ENCODE data around the gene TNK1.
A peak's percentile ranks its signal among the peaks of the same experiment; 100 is the strongest.

The TNK1 gene

GRCh38 chr17:7396147-7396546 lies 15.3 kb downstream of the TNK1 start:
- no peak overlapping the region for H3K27ac ChIP-seq
- TF ChIP-seq CTCF (conservative IDR thresholded peaks at IDR 0.05): no peak

- no peak for TF ChIP-seq CTCF (conservative IDR thresholded peaks at IDR 0.05)
- no peak overlapping the region for H3K27ac ChIP-seq
Observed at GRCh38 chr17:7398612-7399011, 17.7 kb downstream of the TNK1 start.

GRCh38 chr17:7403043-7403726 lies 22.3 kb downstream of the TNK1 start:
- peak overlapping the region; percentile 73 for H3K27ac ChIP-seq
- TF ChIP-seq CTCF (conservative IDR thresholded peaks at IDR 0.05): no peak

GRCh38 chr17:7403727-7403976 lies 22.8 kb downstream of the TNK1 start:
- TF ChIP-seq CTCF (conservative IDR thresholded peaks at IDR 0.05): no peak
- H3K27ac ChIP-seq: peak overlapping the region; percentile 73

GRCh38 chr17:7403977-7404736 lies 23.3 kb downstream of the TNK1 start, which contains the start of gene TMEM256:
TSS of gene TMEM256 (minus strand) at chr17:7404097. CDS start at chr17:7404084, 13 bp downstream.
- H3K27ac ChIP-seq: peak within 1 kb of the TSS; percentile 73
- no peak for TF ChIP-seq CTCF (conservative IDR thresholded peaks at IDR 0.05)

- TF ChIP-seq CTCF (conservative IDR thresholded peaks at IDR 0.05): no peak
- H3K27ac ChIP-seq: peak overlapping the region; percentile 63; the same call in 1 of the 2 replicates
Observed at GRCh38 chr17:7404737-7405349, 24.0 kb downstream of the TNK1 start.
